Gastroesophageal sphincter (tissue), 4 donors: ENCODE results near the gene NTN3. TPM values are rescaled to one million over a fixed set of nuclear protein-coding genes. Genes with fewer than 3 reads are reported as not detected.

Experiments
- ATAC-seq: fragments of 150-250 bp; one replicate; pipeline ENCODE4 v1.9.1; 2016; ENCODE audit warnings: mild to moderate bottlenecking, moderate library complexity
- H3K27ac ChIP-seq, 4 donors: fragments of 200-600 bp; sonication (generic) in 3 of 4; 1 replicate in 3 of 4; 2 replicates in 1 of 4; pipeline ENCODE4 v1.5.1; 2016 to 2019
- H3K27me3 ChIP-seq: fragments of 200-600 bp; sonication (generic); one replicate; pipeline ENCODE4 v1.5.1; 2019
- H3K36me3 ChIP-seq, 2 donors: fragments of 200-600 bp; sonication (generic); one replicate each; pipeline ENCODE4 v1.5.1; 2019; ENCODE audit warnings: control low read depth in 1 of 2
- H3K4me1 ChIP-seq, 3 donors: fragments of 200-600 bp; sonication (generic); 1 replicate in 2 of 3; 2 replicates in 1 of 3; pipeline ENCODE4 v1.5.1; 2016 to 2019; ENCODE audit warnings: control low read depth in 2 of 3
- H3K4me3 ChIP-seq, 2 donors: fragments of 200-600 bp; sonication (generic); one replicate each; pipeline ENCODE4 v1.5.1; 2019; ENCODE audit warnings: mild to moderate bottlenecking in 1 of 2, moderate library complexity in 1 of 2
- H3K9me3 ChIP-seq, 3 donors: fragments of 200-600 bp; sonication (generic); one replicate each; pipeline ENCODE4 v1.5.1; 2017 to 2019; ENCODE audit warnings: control low read depth in 2 of 3
- CTCF ChIP-seq, 4 experiments: fragments of 200-600 bp in 2 of 4; fragments of 450-650 bp in 2 of 4; sonication (generic) in 1 of 4; IDR thresholded peaks; one replicate each; pipeline ENCODE4 v1.5.1; 2017 to 2019; ENCODE audit warnings: antibody characterized with exemption in 4 of 4, mild to moderate bottlenecking in 2 of 4, moderate library complexity in 2 of 4
- EP300 ChIP-seq: sonication (generic); formaldehyde crosslinking; IDR thresholded peaks from one replicate; pipeline ENCODE4 v1.6.1; 2017; ENCODE audit warnings: antibody characterized with exemption, mild to moderate bottlenecking
- POLR2A ChIP-seq, 2 donors: fragments of 450-650 bp; IDR thresholded peaks; one replicate each; pipeline ENCODE4 v1.6.1; 2017; ENCODE audit warnings: antibody characterized with exemption in 2 of 2, mild to moderate bottlenecking in 2 of 2, moderate library complexity in 1 of 2
- POLR2AphosphoS5 ChIP-seq: sonication (generic); formaldehyde crosslinking; IDR thresholded peaks from one replicate; pipeline ENCODE4 v1.6.1; 2017; ENCODE audit warnings: antibody characterized with exemption
- WGBS, 2 donors: methylation state at CpG; one replicate each; pipeline ENCODE4 v1.1.5; 2018; ENCODE audit warnings: low coverage in 1 of 2; 5-methylcytosine and 5-hydroxymethylcytosine counted together
- total RNA-seq, 4 donors: library from RNA; depleted of rRNA; stranded (reverse); fragments of >200 nt; gene quantifications; one replicate each; pipeline ENCODE4 v1.1.0, GENCODE V29; 2016

The NTN3 gene
- total RNA-seq, 4 donors from 2014 or later, result not detected

- no peak overlapping the region for H3K27ac ChIP-seq
- no peak overlapping the region for H3K4me3 ChIP-seq
- H3K4me1 ChIP-seq, result peaks cover 0 to 53% (median 26%) of the 10 kb centered on the region in 3 donors
- H3K9me3 ChIP-seq, result no peaks in the 10 kb centered on the region
- WGBS, 2 donors, result no CpG with 5 or more reads among the region's 29 CpGs
- peaks cover 0 to 46% of the 10 kb centered on the region in 2 donors for H3K36me3 ChIP-seq
- no peaks in the 10 kb centered on the region for H3K27me3 ChIP-seq
- no peak for ATAC-seq
- no peak for TF ChIP-seq POLR2A (IDR thresholded peaks at IDR 0.05)
- no peak for TF ChIP-seq POLR2AphosphoS5
- TF ChIP-seq EP300, result no peak
- TF ChIP-seq CTCF (IDR thresholded peaks at IDR 0.05), result no peak
Observed at GRCh38 chr16:2499890-2500429, 28.9 kb downstream of the NTN3 start.

- Histone ChIP-seq H3K9me3 (no peaks in the 10 kb centered on the region), H3K27ac (no peak overlapping the region), H3K27me3 (no peaks in the 10 kb centered on the region), H3K4me3 (no peak overlapping the region), H3K36me3 (peaks cover 0 to 46% of the 10 kb centered on the region in 2 donors), H3K4me1 (peaks cover 0 to 53% (median 26%) of the 10 kb centered on the region in 3 donors)
- TF ChIP-seq POLR2A (IDR thresholded peaks at IDR 0.05) (no peak), CTCF (IDR thresholded peaks at IDR 0.05) (no peak), POLR2AphosphoS5 (no peak), EP300 (no peak)
- 100% methylated on average over 1 of the region's 20 CpGs; no CpG with 5 or more reads in 1 of the 2 donors for WGBS, 2 donors
- no peak for ATAC-seq
Observed at GRCh38 chr16:2500430-2500917, 29.4 kb downstream of the NTN3 start.

GRCh38 chr16:2500918-2501750, 30.0 kb downstream of the NTN3 start:
- TF ChIP-seq POLR2AphosphoS5, result no peak
- peak in 3 of 4 experiments; percentile 97 to 100 (median 98) for TF ChIP-seq CTCF (IDR thresholded peaks at IDR 0.05)
- H3K27me3 ChIP-seq, result no peaks in the 10 kb centered on the region
- WGBS, 2 donors, result no CpG with 5 or more reads among the region's 23 CpGs
- peak; percentile 92 for ATAC-seq
- H3K36me3 ChIP-seq, result peaks cover 0 to 42% of the 10 kb centered on the region in 2 donors
- H3K9me3 ChIP-seq, result no peaks in the 10 kb centered on the region
- H3K4me3 ChIP-seq, result peak overlapping the region in 1 of 2 donors; percentile 45
- peaks cover 0 to 53% (median 26%) of the 10 kb centered on the region in 3 donors for H3K4me1 ChIP-seq
- peak overlapping the region in 3 of 4 donors; percentile 51 to 68 (median 58) for H3K27ac ChIP-seq

- TF ChIP-seq EP300, result no peak
- TF ChIP-seq POLR2A (IDR thresholded peaks at IDR 0.05), result no peak
- no peak for TF ChIP-seq CTCF (IDR thresholded peaks at IDR 0.05)
- no peak for TF ChIP-seq POLR2AphosphoS5
- peak overlapping the region in 3 of 4 donors; percentile 30 to 68 (median 58) for H3K27ac ChIP-seq
- peaks cover 0 to 47% (median 25%) of the 10 kb centered on the region in 3 donors for H3K4me1 ChIP-seq
- peak overlapping the region in 1 of 2 donors; percentile 45 for H3K4me3 ChIP-seq
- H3K9me3 ChIP-seq, result no peaks in the 10 kb centered on the region
- no peaks in the 10 kb centered on the region for H3K27me3 ChIP-seq
- ATAC-seq, result no peak
- peaks cover 0 to 36% of the 10 kb centered on the region in 2 donors for H3K36me3 ChIP-seq
- 57% methylated on average over 3 of the region's 18 CpGs; no CpG with 5 or more reads in 1 of the 2 donors for WGBS, 2 donors
Observed at GRCh38 chr16:2501946-2502895, 31.1 kb downstream of the NTN3 start.
